K562 (cell line): ENCODE data around the gene DNAJB12. TPM values are rescaled to one million over a fixed set of nuclear protein-coding genes. Genes with fewer than 3 reads are reported as not detected.

Experiments
- CXXC5 ChIP-seq: fragments of 250-450 bp; sonication (Bioruptor Pico); IDR thresholded peaks from 2 replicates; pipeline ENCODE4 v1.8.0; 2022; ENCODE audit warnings: inconsistent platforms, mild to moderate bottlenecking, moderate library complexity
- EZH2 ChIP-seq: IDR thresholded peaks from 2 replicates; pipeline ENCODE4 v1.6.1; 2012; ENCODE audit warnings: low read depth, mild to moderate bottlenecking, inconsistent platforms, low read length, borderline replicate concordance
- GABPB1 ChIP-seq: sonication (generic); formaldehyde crosslinking; IDR thresholded peaks from 2 replicates; pipeline ENCODE4 v1.8.0; 2022; ENCODE audit warnings: mild to moderate bottlenecking, missing genetic modification reagents
- HDAC6 ChIP-seq: IDR thresholded peaks from 2 replicates; pipeline ENCODE4 v1.6.1; 2012; ENCODE audit warnings: low read depth, mild to moderate bottlenecking, control low read depth, inconsistent platforms, low read length, moderate library complexity
- HNRNPL ChIP-seq: fragments of 200-400 bp; formaldehyde crosslinking; IDR thresholded peaks from 2 replicates; pipeline ENCODE4 v1.6.1; 2017; ENCODE audit warnings: low read depth, mild to moderate bottlenecking, low read length
- HOXB6 ChIP-seq: fragments of 250-450 bp; sonication (Bioruptor Pico); IDR thresholded peaks from 2 replicates; pipeline ENCODE4 v1.5.1; 2022; ENCODE audit warnings: mild to moderate bottlenecking, borderline replicate concordance
- LCOR ChIP-seq: sonication (generic); formaldehyde crosslinking; IDR thresholded peaks from 2 replicates; pipeline ENCODE4 v1.8.0; 2022; ENCODE audit warnings: mild to moderate bottlenecking, missing genetic modification reagents
- MAZ ChIP-seq, 2 experiments: fragments of 450-650 bp in 1 of 2; sonication (generic) in 1 of 2; formaldehyde crosslinking; IDR thresholded peaks in 1 of 2; conservative IDR thresholded peaks in 1 of 2; 2 replicates each; pipeline versions ENCODE4 v1.4.0 to v1.5.0; 2020; ENCODE audit warnings: mild to moderate bottlenecking in 1 of 2, missing genetic modification reagents in 1 of 2
- RBM34 ChIP-seq: fragments of 200-400 bp; formaldehyde crosslinking; IDR thresholded peaks from 2 replicates; pipeline ENCODE4 v1.6.1; 2018; ENCODE audit warnings: low read length, borderline replicate concordance; ENCODE audit not compliant: insufficient read depth
- SMC3 ChIP-seq: conservative IDR thresholded peaks from 2 replicates; pipeline ENCODE4 v1.6.1; 2011; ENCODE audit warnings: low read depth, low read length, improper control_type of control experiment; ENCODE audit not compliant: insufficient read depth
- ZC3H4 ChIP-seq: sonication (generic); formaldehyde crosslinking; IDR thresholded peaks from 2 replicates; pipeline ENCODE4 v1.9.0; 2021; ENCODE audit warnings: missing genetic modification reagents, borderline replicate concordance
- ZNF347 ChIP-seq: fragments of 450-650 bp; formaldehyde crosslinking; IDR thresholded peaks from 2 replicates; pipeline ENCODE4 v1.4.0; 2020; ENCODE audit warnings: low read depth, mild to moderate bottlenecking, moderate library complexity
- polyA plus RNA-seq, 8 experiments: library from polyadenylated mRNA; depleted of rRNA in 4 of 8; stranded (reverse) in 5 of 8; unstranded in 3 of 8; fragments of >200 nt; fragmentation: Nextera tagmentation in 2 of 8; fragmentation: Illumina TruSeq in 1 of 8; extraction: Ambion mirVana in 2 of 8; extraction: Trizol in 1 of 8; gene quantifications; 2 replicates each; pipeline versions ENCODE4 v1.2.1 to v1.2.3, GENCODE V29; 2011 to 2014; ENCODE audit warnings: inconsistent platforms in 1 of 8, missing spikeins in 1 of 8
- total RNA-seq, 7 experiments: library from RNA; depleted of rRNA in 6 of 7; stranded (reverse); fragments of >200 nt in 6 of 7; fragmentation: Illumina TruSeq in 2 of 7; extraction: Trizol in 2 of 7; gene quantifications; 2 replicates each; pipeline versions ENCODE4 v1.2.1 to v1.2.3, GENCODE V29; 2011 to 2021; ENCODE audit warnings: low replicate concordance in 1 of 7
- TF ChIP-seq, protein P1 (sequence below): sonication (generic); formaldehyde crosslinking; IDR thresholded peaks from 2 replicates; pipeline ENCODE4 v1.9.0; 2022; ENCODE audit warnings: mild to moderate bottlenecking, missing genetic modification reagents
- TF ChIP-seq, protein P2 (sequence below): fragments of 450-650 bp; IDR thresholded peaks from 2 replicates; pipeline ENCODE4 v1.6.1; 2016
- TF ChIP-seq, protein P3 (sequence below), 2 experiments: IDR thresholded peaks; 2 replicates each; pipeline ENCODE4 v1.6.1; 2011; ENCODE audit warnings: borderline replicate concordance in 1 of 2, control low read depth in 1 of 2, low read depth in 1 of 2, low read length in 1 of 2, mild to moderate bottlenecking in 1 of 2, mixed read lengths in 1 of 2, moderate library complexity in 1 of 2; ENCODE audit not compliant: insufficient read depth in 1 of 2, insufficient read length in 1 of 2, poor library complexity in 1 of 2, severe bottlenecking in 1 of 2; ENCODE audit errors: extremely low read depth in 1 of 2
- TF ChIP-seq, protein P4 (sequence below), 2 experiments: IDR thresholded peaks; 2 replicates each; pipeline ENCODE4 v1.6.1; 2012; ENCODE audit warnings: improper control_type of control experiment in 2 of 2, low read depth in 2 of 2, low read length in 2 of 2, borderline replicate concordance in 1 of 2
- TF ChIP-seq, protein P5 (sequence below), 2 experiments: fragments of 450-650 bp; conservative IDR thresholded peaks; 2 replicates each; pipeline ENCODE4 v1.6.1; 2017; ENCODE audit warnings: mild to moderate bottlenecking in 2 of 2, moderate library complexity in 2 of 2

Gene DNAJB12
- total and polyA plus RNA-seq, 9 of the 15 experiments (the other 6 are each of a cell fraction or from before 2014, with no cell fraction given) = 3.5 to 31.5 (median 20.3) TPM

DNA sequence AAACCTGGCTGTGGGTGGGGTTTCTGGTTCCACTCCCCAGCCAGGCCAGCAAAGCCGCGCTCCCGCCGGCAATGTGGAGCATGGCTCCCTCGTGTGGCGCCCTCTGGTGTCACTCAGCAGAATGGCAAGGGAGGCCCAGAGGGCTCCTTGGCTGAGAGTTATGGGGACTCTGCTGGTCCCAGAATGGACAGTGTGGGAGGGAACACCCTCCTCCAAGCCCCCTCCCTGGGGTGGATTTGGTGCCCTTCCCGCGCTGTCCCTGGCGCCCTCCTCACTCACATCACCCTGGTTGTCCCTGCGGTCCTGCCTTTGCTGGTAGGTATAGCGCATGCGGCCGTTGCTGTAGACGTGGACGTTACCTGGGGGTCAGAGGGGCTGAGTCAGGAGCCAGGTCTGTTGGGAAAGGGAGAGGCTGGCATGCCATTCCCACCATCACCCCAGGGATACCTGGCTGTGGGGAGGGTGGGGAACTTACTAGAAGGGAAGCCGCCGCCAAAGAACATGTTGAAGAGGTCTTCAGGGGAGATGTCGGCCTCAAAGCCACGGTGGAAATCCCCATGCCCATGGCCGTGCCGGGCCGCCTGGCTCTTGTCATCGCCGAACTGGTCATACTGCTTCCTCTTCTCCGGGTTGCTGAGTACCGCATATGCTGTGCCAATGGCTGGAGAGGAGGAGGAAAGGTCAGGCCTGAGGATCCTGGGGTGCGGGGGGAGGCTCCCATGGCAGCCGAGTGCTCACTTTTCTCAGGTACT lies 14.0 kb downstream of the DNAJB12 start (continued):
- no peak for TF ChIP-seq EZH2
- no peak for TF ChIP-seq HDAC6
- TF ChIP-seq, protein P1, sequence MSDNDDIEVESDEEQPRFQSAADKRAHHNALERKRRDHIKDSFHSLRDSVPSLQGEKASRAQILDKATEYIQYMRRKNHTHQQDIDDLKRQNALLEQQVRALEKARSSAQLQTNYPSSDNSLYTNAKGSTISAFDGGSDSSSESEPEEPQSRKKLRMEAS (CRISPR knock-in tag) = peak; percentile 80
- TF ChIP-seq, protein P2, sequence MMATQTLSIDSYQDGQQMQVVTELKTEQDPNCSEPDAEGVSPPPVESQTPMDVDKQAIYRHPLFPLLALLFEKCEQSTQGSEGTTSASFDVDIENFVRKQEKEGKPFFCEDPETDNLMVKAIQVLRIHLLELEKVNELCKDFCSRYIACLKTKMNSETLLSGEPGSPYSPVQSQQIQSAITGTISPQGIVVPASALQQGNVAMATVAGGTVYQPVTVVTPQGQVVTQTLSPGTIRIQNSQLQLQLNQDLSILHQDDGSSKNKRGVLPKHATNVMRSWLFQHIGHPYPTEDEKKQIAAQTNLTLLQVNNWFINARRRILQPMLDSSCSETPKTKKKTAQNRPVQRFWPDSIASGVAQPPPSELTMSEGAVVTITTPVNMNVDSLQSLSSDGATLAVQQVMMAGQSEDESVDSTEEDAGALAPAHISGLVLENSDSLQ = peak; percentile 68
- TF ChIP-seq, protein P3, sequence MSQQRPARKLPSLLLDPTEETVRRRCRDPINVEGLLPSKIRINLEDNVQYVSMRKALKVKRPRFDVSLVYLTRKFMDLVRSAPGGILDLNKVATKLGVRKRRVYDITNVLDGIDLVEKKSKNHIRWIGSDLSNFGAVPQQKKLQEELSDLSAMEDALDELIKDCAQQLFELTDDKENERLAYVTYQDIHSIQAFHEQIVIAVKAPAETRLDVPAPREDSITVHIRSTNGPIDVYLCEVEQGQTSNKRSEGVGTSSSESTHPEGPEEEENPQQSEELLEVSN (IDR thresholded peaks at IDR 0.05; ENCODE audit: borderline replicate concordance in 1 of 2, extremely low read depth in 1 of 2, insufficient read depth in 1 of 2, insufficient read length in 1 of 2, low read depth in 1 of 2, low read length in 1 of 2, poor library complexity in 1 of 2, severe bottlenecking in 1 of 2) = peak in 1 of 2 experiments; percentile 88
- TF ChIP-seq GABPB1 (CRISPR knock-in tag) = peak; percentile 22; the same call in 1 of the 2 replicates
- TF ChIP-seq HNRNPL = no peak
- TF ChIP-seq CXXC5 (CRISPR knock-in tag) = 0 out of 2 replicates have a peak, but pooled peaks have one; percentile 31
- TF ChIP-seq, protein P4, sequence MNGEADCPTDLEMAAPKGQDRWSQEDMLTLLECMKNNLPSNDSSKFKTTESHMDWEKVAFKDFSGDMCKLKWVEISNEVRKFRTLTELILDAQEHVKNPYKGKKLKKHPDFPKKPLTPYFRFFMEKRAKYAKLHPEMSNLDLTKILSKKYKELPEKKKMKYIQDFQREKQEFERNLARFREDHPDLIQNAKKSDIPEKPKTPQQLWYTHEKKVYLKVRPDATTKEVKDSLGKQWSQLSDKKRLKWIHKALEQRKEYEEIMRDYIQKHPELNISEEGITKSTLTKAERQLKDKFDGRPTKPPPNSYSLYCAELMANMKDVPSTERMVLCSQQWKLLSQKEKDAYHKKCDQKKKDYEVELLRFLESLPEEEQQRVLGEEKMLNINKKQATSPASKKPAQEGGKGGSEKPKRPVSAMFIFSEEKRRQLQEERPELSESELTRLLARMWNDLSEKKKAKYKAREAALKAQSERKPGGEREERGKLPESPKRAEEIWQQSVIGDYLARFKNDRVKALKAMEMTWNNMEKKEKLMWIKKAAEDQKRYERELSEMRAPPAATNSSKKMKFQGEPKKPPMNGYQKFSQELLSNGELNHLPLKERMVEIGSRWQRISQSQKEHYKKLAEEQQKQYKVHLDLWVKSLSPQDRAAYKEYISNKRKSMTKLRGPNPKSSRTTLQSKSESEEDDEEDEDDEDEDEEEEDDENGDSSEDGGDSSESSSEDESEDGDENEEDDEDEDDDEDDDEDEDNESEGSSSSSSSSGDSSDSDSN (IDR thresholded peaks at IDR 0.05; ENCODE audit: borderline replicate concordance in 1 of 2, low read depth in 2 of 2, low read length in 2 of 2) = peak in 1 of 2 experiments; percentile 87; a peak in 3 of 4 replicates
- no peak for TF ChIP-seq HOXB6 (CRISPR knock-in tag)
- TF ChIP-seq LCOR (CRISPR knock-in tag) = no peak
- TF ChIP-seq RBM34 = no peak
- no peak for TF ChIP-seq ZC3H4 (CRISPR knock-in tag)
- peak; percentile 93 for TF ChIP-seq SMC3
- peak; percentile 36 to 79; a peak in 3 of 4 replicates for TF ChIP-seq MAZ (CRISPR knock-in tag; conservative IDR thresholded peaks at IDR 0.05 in 1 of 2, IDR thresholded peaks at IDR 0.05 in 1 of 2)
- TF ChIP-seq, protein P5, sequence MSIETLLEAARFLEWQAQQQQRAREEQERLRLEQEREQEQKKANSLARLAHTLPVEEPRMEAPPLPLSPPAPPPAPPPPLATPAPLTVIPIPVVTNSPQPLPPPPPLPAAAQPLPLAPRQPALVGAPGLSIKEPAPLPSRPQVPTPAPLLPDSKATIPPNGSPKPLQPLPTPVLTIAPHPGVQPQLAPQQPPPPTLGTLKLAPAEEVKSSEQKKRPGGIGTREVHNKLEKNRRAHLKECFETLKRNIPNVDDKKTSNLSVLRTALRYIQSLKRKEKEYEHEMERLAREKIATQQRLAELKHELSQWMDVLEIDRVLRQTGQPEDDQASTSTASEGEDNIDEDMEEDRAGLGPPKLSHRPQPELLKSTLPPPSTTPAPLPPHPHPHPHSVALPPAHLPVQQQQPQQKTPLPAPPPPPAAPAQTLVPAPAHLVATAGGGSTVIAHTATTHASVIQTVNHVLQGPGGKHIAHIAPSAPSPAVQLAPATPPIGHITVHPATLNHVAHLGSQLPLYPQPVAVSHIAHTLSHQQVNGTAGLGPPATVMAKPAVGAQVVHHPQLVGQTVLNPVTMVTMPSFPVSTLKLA (conservative IDR thresholded peaks at IDR 0.05) = no peak
- no peak for TF ChIP-seq ZNF347
